ENCODE results near the gene LRRC27. TPM values are rescaled to one million over a fixed set of nuclear protein-coding genes. Genes with fewer than 3 reads are reported as not detected.
"Not testable (repeated sequence)": the region's sequence is repeated elsewhere in the genome, so short reads cannot be mapped to it uniquely, and the experiment has no call there.

The LRRC27 gene
- total RNA-seq, 2 experiments from 2014 or later, result 5.4 to 5.8 TPM

DNA sequence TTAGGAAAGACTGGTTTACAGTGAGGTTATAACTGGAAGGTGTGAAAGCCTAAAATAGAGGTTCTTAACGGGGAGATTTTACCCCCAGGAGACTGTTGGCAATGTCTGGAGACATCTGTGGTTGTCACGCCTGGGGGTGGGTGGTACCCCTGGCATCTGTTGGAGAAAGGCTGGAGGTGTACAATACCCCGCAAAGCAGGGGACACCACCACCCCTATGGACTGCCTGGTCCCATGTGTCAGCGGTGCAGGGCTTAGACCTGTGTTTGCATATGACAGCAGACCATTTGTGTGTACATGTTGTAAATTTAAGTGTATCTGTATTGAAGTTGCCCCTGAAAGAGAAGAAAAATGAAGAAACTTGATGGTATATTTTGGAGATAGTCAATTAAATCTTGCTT, 9.8 kb downstream of the LRRC27 start:
- no peak for DNase-seq
- CTCF ChIA-PET, result no interaction called here
- no peak overlapping the region for H3K27ac Mint-ChIP-seq

DNA sequence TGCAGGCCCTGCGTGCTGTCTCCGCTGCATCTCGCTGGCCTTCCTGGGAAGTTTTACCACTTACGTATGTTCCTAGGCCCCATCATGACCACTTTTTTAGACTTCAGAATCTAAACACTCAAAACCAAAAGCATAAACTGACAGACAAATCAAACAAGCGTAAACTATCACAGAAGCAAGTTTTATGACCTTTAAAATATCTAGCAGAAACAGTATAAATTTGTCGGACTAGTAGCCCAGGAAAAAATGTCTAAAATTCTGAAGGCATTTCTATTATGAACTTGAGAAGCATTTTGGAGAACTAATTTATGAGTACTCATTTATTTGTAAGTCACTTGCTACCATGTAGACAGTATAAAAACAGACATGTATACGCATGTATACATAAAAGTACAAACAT, 10.6 kb downstream of the LRRC27 start:
- Mint-ChIP-seq H3K4me3 (no peak overlapping the region), H3K36me3 (peaks cover 4% of the 10 kb centered on the region), H3K27me3 (no peaks in the 10 kb centered on the region), H3K27ac (no peak overlapping the region), H3K4me1 (peaks cover 1% of the 10 kb centered on the region), H3K9me3 (ENCODE audit: low read depth) (no peaks in the 10 kb centered on the region)
- DNase-seq, result no peak
- CTCF ChIA-PET, result interaction anchor here (1.0 kb wide), 1 partner anchor 35 kb away, joined by 3 read pairs; the partner anchor contains the start of gene STK32C
- no peak for ATAC-seq

More for the DNA sequence above, 9.8 kb downstream of the LRRC27 start:
- Mint-ChIP-seq H3K36me3 (peaks cover 4% of the 10 kb centered on the region), H3K27me3 (no peaks in the 10 kb centered on the region), H3K4me1 (peaks cover 8% of the 10 kb centered on the region), H3K4me3 (no peak overlapping the region), H3K9me3 (ENCODE audit: low read depth) (no peaks in the 10 kb centered on the region)
- ATAC-seq, result no peak

DNA sequence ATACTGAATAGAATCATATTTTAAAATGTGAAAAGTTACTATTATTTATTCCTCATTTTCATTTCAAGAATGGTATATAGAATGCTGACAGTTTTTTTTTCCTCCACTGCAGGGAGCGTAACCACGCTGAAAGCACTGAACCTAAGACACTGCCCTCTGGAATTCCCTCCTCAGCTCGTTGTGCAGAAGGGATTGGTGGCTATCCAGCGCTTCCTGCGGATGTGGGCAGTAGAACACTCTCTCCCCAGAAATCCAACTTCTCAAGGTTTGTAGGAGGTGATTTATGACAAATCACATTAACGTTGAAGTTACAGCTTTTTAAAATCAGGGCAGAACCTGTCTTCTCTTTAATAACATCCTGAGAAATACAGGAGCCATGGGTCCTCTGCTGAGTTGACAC, 12.4 kb downstream of the LRRC27 start:
- CTCF ChIA-PET, result no interaction called here
- Mint-ChIP-seq H3K36me3 (peaks cover 4% of the 10 kb centered on the region), H3K9me3 (ENCODE audit: low read depth) (no peaks in the 10 kb centered on the region), H3K4me1 (no peaks in the 10 kb centered on the region), H3K27me3 (no peaks in the 10 kb centered on the region), H3K27ac (no peak overlapping the region), H3K4me3 (no peak overlapping the region)
- DNase-seq (no peak), ATAC-seq (no peak)

DNA sequence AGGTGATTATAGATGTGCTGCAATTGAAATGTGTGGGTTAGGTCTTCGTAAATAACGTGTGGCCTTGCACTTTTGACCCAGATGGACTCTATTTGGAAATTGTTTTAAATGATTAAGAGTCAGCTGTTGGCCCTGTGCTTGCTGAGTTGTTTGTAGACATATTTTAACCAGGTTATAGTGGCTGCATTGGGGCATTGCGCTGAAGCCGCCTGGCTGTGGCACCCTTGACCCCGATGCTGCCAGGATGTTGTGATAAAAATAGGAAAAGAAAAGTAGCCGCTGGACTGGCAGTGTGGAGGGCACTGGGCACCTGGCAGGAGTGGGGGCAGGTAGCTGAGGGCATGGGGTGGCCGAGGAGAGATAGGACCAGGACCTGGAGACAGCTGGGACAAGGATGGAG, 13.4 kb downstream of the LRRC27 start:
- H3K9me3 Mint-ChIP-seq (ENCODE audit: low read depth), result no peaks in the 10 kb centered on the region
- H3K4me1 Mint-ChIP-seq, result no peaks in the 10 kb centered on the region
- peaks cover 4% of the 10 kb centered on the region for H3K36me3 Mint-ChIP-seq
- CTCF ChIA-PET, result no interaction called here
- H3K4me3 Mint-ChIP-seq, result no peak overlapping the region
- ATAC-seq (no peak), DNase-seq (no peak)
- no peaks in the 10 kb centered on the region for H3K27me3 Mint-ChIP-seq
- H3K27ac Mint-ChIP-seq, result no peak overlapping the region

DNA sequence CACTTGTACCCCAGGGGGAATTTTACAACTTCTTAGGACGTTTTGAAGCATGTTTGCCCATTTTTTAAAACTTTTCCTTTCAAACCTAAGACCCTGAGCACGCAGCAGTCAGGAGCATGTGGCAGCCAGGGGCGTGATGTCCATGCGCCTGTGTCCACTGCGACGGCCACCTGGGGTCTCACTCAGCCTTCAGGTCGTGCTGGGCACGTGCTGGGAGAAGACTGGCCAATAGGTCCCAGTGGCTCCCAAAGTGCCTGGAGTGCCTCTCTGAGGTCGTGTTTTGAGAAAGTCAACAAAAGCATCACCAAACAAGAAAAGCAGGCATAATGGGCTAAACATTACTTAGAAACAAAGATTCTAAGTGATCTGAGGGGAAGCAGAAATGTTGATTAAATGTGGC, 14.8 kb downstream of the LRRC27 start:
- Mint-ChIP-seq H3K4me3 (no peak overlapping the region), H3K4me1 (no peaks in the 10 kb centered on the region), H3K36me3 (peaks cover 4% of the 10 kb centered on the region), H3K27me3 (no peaks in the 10 kb centered on the region), H3K9me3 (ENCODE audit: low read depth) (no peaks in the 10 kb centered on the region), H3K27ac (no peak overlapping the region)
- DNase-seq (no peak), ATAC-seq (no peak)
- CTCF ChIA-PET, result no interaction called here

DNA sequence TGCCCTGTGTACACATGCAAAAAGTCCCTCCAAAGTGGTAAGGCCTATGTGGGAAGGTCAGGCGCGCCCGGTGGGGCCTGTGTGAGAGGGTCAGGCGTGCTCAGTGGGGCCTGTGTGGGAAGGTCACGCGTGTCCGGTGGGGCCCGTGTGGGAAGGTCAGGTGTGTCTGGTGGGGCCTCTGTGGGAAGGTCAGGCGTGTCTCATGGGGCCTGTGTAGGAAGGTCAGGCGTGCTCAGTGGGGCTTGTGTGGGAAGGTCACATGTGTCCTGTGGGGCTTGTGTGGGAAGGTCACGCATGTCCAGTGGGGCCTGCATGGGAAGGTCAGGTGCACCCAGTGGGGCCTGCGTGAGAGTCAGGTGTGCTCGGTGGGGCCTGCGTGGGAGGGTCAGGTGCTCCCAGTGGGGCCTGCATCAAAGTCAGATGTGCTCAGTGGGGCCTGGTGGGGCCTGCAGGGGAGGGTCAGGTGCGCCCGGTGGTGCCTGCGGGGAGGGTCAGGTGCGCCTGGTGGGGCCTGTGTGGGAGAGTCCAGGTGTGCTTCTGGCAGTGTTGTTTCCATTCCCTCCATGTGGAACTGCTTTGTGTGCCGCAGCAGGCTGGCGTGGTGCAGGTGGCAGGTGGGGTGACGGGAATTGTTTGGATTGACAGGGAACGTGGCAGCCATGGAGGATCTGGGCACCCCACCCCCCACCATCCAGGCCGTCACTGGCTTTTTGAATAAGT, 15.4 kb downstream of the LRRC27 start:
- ATAC-seq (no peak), DNase-seq (no peak)
- Mint-ChIP-seq H3K27ac (peak overlapping the region; percentile 21), H3K9me3 (ENCODE audit: low read depth) (no peaks in the 10 kb centered on the region), H3K4me3 (no peak overlapping the region), H3K4me1 (no peaks in the 10 kb centered on the region), H3K36me3 (peaks cover 2% of the 10 kb centered on the region), H3K27me3 (no peaks in the 10 kb centered on the region)
- CTCF ChIA-PET, result no interaction called here

DNA sequence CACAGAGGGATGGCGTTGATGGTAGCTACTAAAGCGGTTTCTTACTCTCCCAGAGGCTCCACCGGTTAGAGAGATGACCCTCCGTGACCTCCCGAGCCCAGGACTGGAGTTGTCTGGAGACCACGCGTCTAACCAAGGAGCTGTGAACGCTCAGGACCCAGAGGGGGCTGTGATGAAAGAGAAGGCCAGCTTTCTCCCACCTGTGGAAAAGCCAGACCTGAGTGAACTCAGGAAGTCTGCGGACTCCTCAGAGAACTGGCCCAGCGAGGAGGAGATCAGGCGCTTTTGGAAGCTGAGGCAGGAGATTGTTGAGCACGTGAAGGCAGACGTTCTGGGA, 15.9 kb downstream of the LRRC27 start:
- Mint-ChIP-seq H3K27ac (no peak overlapping the region), H3K36me3 (no peaks in the 10 kb centered on the region), H3K4me3 (no peak overlapping the region), H3K9me3 (ENCODE audit: low read depth) (no peaks in the 10 kb centered on the region), H3K27me3 (no peaks in the 10 kb centered on the region), H3K4me1 (no peaks in the 10 kb centered on the region)
- DNase-seq (no peak), ATAC-seq (no peak)
- CTCF ChIA-PET, result no interaction called here

DNA sequence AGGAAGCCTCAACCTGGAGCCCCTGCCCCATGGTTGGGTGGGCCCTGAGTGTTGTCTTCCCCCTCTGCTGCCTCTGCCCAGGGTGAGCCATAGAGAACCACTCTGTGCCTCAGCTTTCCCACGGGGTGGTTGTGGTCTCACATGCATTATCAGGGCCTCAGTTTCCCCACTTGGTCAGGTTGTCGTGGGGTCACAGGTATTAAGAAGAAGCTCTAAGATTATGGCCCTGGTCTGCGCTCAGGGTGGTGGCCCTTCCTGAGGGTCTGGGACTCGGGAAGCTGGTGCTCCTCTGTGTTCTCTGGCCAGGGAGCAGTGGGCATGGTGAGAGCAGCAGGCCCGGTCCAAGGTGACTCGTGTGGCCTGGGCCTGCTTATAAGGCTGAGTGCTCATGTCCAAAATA, 17.8 kb downstream of the LRRC27 start:
- Mint-ChIP-seq H3K27me3 (no peaks in the 10 kb centered on the region), H3K9me3 (ENCODE audit: low read depth) (no peaks in the 10 kb centered on the region), H3K36me3 (no peaks in the 10 kb centered on the region), H3K4me1 (no peaks in the 10 kb centered on the region), H3K4me3 (no peak overlapping the region), H3K27ac (no peak overlapping the region)
- CTCF ChIA-PET, result no interaction called here
- DNase-seq (no peak), ATAC-seq (no peak)

DNA sequence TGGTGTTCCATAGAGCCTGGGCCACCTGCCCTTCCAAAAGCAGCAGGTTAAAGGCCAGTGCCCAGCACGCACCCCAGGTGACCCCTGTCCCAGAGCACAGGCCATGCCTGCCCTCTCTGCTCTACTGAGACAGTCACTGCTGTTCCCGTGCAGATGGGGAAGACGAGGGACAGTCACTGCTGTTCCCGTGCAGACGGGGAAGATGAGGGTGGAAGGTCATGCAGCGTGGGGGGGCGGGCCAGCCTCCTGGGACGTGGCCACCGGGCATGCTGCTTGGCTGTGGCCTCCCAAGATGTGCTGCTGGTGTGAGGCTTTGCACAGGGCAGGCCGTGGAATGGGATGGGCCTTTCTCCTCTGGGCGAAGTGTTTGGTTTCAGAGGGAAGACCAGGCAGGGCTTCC, 18.4 kb downstream of the LRRC27 start:
- CTCF ChIA-PET, result interaction anchor here (1.1 to 1.8 kb wide), 2 partner anchors 15 to 19 kb away, joined by 4 to 7 read pairs; partner anchors contain the start of gene LRRC27
- H3K4me1 Mint-ChIP-seq, result no peaks in the 10 kb centered on the region
- DNase-seq, result no peak

DNA sequence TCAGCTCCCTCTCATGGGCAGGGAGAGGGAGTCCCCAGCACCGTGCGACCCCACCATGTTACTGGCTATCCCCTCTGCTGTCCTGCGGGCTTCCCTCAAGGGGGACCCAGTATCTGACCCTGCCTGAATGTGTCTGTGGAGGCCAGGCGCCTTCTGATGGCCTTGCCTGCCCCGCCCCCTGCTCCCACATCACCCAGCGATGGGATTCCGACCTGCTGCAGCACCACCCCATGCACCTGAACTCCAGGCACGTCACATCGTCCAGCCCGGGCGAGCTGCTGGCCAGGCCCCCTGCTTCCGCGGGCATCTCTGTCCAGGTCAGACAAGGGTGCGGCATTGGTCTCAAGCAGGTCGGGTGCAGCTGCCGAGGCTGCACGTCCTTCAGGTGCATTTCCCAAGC, 19.0 kb downstream of the LRRC27 start:
- Mint-ChIP-seq H3K4me1 (no peaks in the 10 kb centered on the region), H3K4me3 (no peak overlapping the region), H3K9me3 (ENCODE audit: low read depth) (no peaks in the 10 kb centered on the region), H3K36me3 (no peaks in the 10 kb centered on the region), H3K27me3 (no peaks in the 10 kb centered on the region), H3K27ac (no peak overlapping the region)
- ATAC-seq, result no peak
- CTCF ChIA-PET, result interaction anchor here (0.8 to 1.8 kb wide), 3 partner anchors 15 to 233 kb away, joined by 3 to 7 read pairs (median 4); partner anchors contain the start of gene LRRC27
- DNase-seq, result no peak

More for the DNA sequence above, 18.4 kb downstream of the LRRC27 start:
- Mint-ChIP-seq H3K27ac (no peak overlapping the region), H3K9me3 (ENCODE audit: low read depth) (no peaks in the 10 kb centered on the region), H3K27me3 (no peaks in the 10 kb centered on the region), H3K36me3 (no peaks in the 10 kb centered on the region), H3K4me3 (no peak overlapping the region)
- no peak for ATAC-seq

DNA sequence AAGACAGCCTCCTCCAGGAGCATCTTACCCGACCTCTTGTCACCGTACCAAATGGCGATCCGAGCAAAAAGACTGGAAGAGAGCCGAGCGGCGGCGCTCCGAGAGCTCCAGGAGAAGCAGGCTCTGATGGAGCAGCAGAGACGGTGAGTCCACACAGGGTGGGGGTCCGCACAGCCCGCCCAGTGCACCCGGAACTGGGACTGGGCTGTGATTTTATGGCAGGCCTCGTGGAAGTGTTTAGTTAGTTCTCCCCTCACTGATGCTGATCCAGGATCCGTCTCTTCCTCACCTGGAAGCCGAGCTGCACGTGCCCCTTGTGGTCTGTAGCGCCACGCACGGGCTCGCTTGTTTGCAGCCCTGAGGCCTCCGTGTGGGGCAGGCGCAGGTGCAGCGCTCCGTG, 19.6 kb downstream of the LRRC27 start:
- no peaks in the 10 kb centered on the region for H3K27me3 Mint-ChIP-seq
- H3K27ac Mint-ChIP-seq, result no peak overlapping the region
- CTCF ChIA-PET, result interaction anchor here (0.8 to 1.8 kb wide), 3 partner anchors 16 to 232 kb away, joined by 3 to 7 read pairs (median 4); partner anchors contain the start of gene LRRC27
- H3K4me1 Mint-ChIP-seq, result no peaks in the 10 kb centered on the region
- H3K9me3 Mint-ChIP-seq (ENCODE audit: low read depth), result no peaks in the 10 kb centered on the region
- no peak for ATAC-seq
- DNase-seq, result no peak
- H3K36me3 Mint-ChIP-seq, result no peaks in the 10 kb centered on the region
- H3K4me3 Mint-ChIP-seq, result no peak overlapping the region

DNA sequence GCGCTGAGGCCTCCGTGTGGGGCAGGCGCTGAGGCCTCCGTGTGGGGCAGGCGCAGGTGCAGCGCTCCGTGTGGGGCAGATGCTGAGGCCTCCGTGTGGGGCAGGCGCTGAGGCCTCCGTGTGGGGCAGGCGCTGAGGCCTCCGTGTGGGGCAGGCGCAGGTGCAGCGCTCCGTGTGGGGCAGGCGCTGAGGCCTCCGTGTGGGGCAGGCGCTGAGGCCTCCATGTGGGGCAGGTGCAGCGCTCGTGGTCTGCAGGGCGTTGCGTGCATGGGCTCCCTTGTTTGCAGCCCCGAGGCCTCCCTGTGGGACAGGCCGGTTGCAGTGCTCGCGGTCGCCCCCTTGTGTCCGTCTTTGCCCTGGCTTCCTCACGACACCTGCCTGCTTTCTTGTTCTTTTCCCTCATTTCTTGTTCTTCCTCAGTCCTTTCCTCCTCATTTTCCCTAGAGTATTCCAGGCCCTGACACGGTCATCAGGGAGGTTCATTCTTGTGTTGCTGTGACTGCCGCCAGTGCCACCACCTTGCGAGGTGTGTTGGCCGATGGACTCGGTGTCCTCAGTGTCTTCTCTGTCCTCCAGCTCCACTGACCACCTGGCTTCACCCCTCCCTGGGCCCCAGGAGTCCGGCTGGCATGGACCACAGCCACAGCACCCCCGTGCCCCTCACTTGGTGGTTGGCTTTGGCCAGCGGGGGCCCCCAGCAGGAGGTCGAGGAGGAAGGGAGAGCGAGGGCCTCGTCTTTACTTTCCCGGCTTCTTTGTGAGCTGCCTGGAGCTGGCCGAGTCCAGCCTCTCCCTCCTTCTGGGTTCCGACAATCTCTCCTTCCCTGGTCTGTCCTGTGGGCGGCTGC, 20.7 kb downstream of the LRRC27 start:
- not testable (repeated sequence) for H3K9me3 Mint-ChIP-seq (ENCODE audit: low read depth); H3K36me3 Mint-ChIP-seq; H3K4me3 Mint-ChIP-seq; H3K27ac Mint-ChIP-seq; H3K27me3 Mint-ChIP-seq; H3K4me1 Mint-ChIP-seq
- peak; percentile 77 for ATAC-seq
- CTCF ChIA-PET, result interaction anchor here (0.7 to 2.3 kb wide), 6 partner anchors 10 to 91 kb away, joined by 3 to 6 read pairs (median 4); partner anchors contain the start of gene LRRC27
- peak; percentile 78 for DNase-seq

DNA sequence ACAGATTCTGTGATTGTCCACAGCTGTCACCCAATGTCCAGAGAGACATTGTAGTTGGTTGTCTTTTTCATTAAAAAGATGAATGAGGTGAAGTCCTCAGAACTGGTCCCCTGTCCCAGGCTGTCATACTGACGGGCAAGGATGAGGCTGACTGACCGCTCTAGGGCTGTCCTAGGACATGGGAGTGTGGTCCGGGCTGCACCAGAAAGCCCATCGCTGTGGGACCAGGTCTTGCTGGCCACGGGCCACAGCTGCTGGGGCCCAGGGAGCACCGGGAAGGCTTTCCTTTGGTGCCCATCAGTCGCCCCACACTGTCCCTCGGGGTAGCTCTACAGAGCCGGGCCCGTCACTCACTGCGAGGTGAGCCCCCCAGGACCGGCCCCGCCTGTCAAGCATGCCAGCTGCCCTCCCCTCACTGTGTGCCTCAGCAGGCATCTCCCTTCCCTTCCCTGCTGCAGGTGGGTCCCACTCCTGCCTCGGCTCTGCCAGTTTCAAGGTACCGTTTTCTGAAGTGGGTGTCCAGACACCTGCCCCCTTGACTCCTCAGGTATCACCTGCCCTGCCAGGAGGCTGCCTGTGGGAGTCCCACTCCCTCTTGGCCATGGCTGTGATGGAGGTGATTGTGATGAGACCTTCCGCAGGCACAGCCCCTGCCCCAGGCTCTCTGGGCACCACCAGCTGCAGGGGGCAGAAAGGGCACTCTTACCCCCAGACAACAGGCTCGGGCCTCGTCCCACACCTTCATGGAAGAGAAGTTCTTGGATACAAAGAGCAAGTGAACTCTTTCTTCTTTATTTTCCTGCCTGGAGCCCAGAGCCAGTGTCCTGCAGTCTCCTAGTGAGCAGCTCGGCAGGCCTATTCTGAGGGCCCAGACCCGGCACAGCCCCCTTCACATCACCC, 21.7 kb downstream of the LRRC27 start:
- ATAC-seq (no peak), DNase-seq (no peak)
- Mint-ChIP-seq H3K36me3 (no peaks in the 10 kb centered on the region), H3K9me3 (ENCODE audit: low read depth) (no peaks in the 10 kb centered on the region), H3K4me1 (no peaks in the 10 kb centered on the region), H3K4me3 (no peak overlapping the region), H3K27ac (no peak overlapping the region), H3K27me3 (no peaks in the 10 kb centered on the region)
- CTCF ChIA-PET, result interaction anchor here (0.7 to 2.3 kb wide), 7 partner anchors 9 to 130 kb away, joined by 3 to 6 read pairs (median 4); partner anchors contain the start of gene LRRC27
